H1 (cell line): ENCODE measurements around the gene UBE2D2.

Experiments used
- ATF3 ChIP-seq: IDR thresholded peaks from 2 replicates; pipeline ENCODE4 v1.6.1; 2011; ENCODE audit warnings: low read depth, mild to moderate bottlenecking, low read length; ENCODE audit not compliant: insufficient read depth
- BACH1 ChIP-seq: IDR thresholded peaks from 2 replicates; pipeline ENCODE4 v1.6.1; 2012; ENCODE audit warnings: low read length, improper control_type of control experiment
- CTCF ChIP-seq, 3 experiments: IDR thresholded peaks; 1 replicate in 2 of 3; 2 replicates in 1 of 3; pipeline versions ENCODE4 v1.5.1 to v1.6.1; 2011; ENCODE audit warnings: low read length in 3 of 3, mild to moderate bottlenecking in 3 of 3, inconsistent platforms in 2 of 3, low read depth in 1 of 3, moderate library complexity in 1 of 3; ENCODE audit not compliant: insufficient read depth in 1 of 3; ENCODE audit errors: control extremely low read depth in 1 of 3
- HDAC6 ChIP-seq: IDR thresholded peaks from one replicate; pipeline ENCODE4 v1.7.1; 2012; ENCODE audit warnings: low read depth, mild to moderate bottlenecking, inconsistent platforms, low read length, moderate library complexity
- MAX ChIP-seq: IDR thresholded peaks from 2 replicates; pipeline ENCODE4 v1.6.1; 2012; ENCODE audit warnings: inconsistent platforms
- POLR2AphosphoS5 ChIP-seq: IDR thresholded peaks from 2 replicates; pipeline ENCODE4 v1.6.1; 2011; ENCODE audit warnings: low read depth, low read length
- SIRT6 ChIP-seq: IDR thresholded peaks from one replicate; pipeline ENCODE4 v1.7.1; 2012; ENCODE audit warnings: low read length, inconsistent platforms

- TF ChIP-seq ATF3 (no peak), MAX (no peak), CTCF (IDR thresholded peaks at IDR 0.05; ENCODE audit: control extremely low read depth in 1 of 3, insufficient read depth in 1 of 3, low read depth in 1 of 3, low read length in 3 of 3) (no peak), SIRT6 (no peak), HDAC6 (no peak), BACH1 (no peak), POLR2AphosphoS5 (no peak)
These were observed 110.1 kb downstream of the UBE2D2 start for GRCh38 chr5:139671096-139671841.
